IPS-20b (cell line): ENCODE results near the gene NNMT.

ENCODE experiments used
- H3K27ac ChIP-seq: one replicate; pipeline ENCODE4 v1.5.1; 2013; ENCODE audit warnings: low read length
- H3K27me3 ChIP-seq: 2 replicates; pipeline ENCODE4 v1.6.1; 2013; ENCODE audit warnings: mild to moderate bottlenecking, low read length, inconsistent platforms; ENCODE audit not compliant: insufficient read depth
- H3K36me3 ChIP-seq: 2 replicates; pipeline ENCODE4 v1.6.1; 2013; ENCODE audit warnings: low read depth, mild to moderate bottlenecking, inconsistent platforms, low read length, moderate library complexity; ENCODE audit not compliant: insufficient read depth
- H3K4me1 ChIP-seq: 2 replicates; pipeline ENCODE4 v1.6.1; 2013; ENCODE audit warnings: mild to moderate bottlenecking, control low read depth, inconsistent platforms, low read length, moderate library complexity; ENCODE audit not compliant: insufficient read depth
- H3K4me3 ChIP-seq: 2 replicates; pipeline ENCODE4 v1.5.1; 2013; ENCODE audit warnings: mild to moderate bottlenecking, low read length, inconsistent platforms
- H3K9ac ChIP-seq: 2 replicates; pipeline ENCODE4 v1.6.1; 2013; ENCODE audit warnings: low read depth, mild to moderate bottlenecking, inconsistent platforms, low read length, moderate library complexity
- H3K9me3 ChIP-seq: 2 replicates; pipeline ENCODE4 v1.6.1; 2013; ENCODE audit warnings: mild to moderate bottlenecking, low read depth, low read length, inconsistent platforms; ENCODE audit not compliant: insufficient read depth

The NNMT gene

GRCh38 chr11:114288136-114288535, 8.1 kb upstream of the NNMT start:
- Histone ChIP-seq H3K36me3 (no peaks in the 10 kb centered on the region), H3K27ac (no peak overlapping the region), H3K4me3 (no peak overlapping the region), H3K9ac (no peak overlapping the region), H3K9me3 (no peaks in the 10 kb centered on the region), H3K27me3 (no peaks in the 10 kb centered on the region), H3K4me1 (peaks cover 8% of the 10 kb centered on the region)

GRCh38 chr11:114289779-114290178, 6.4 kb upstream of the NNMT start:
- Histone ChIP-seq H3K36me3 (no peaks in the 10 kb centered on the region), H3K9me3 (no peaks in the 10 kb centered on the region), H3K9ac (no peak overlapping the region), H3K27me3 (no peaks in the 10 kb centered on the region), H3K4me3 (no peak overlapping the region), H3K4me1 (peaks cover 8% of the 10 kb centered on the region), H3K27ac (no peak overlapping the region)

GRCh38 chr11:114290503-114291235, 5.5 kb upstream of the NNMT start:
- H3K9me3 ChIP-seq: no peaks in the 10 kb centered on the region
- H3K36me3 ChIP-seq: no peaks in the 10 kb centered on the region
- H3K4me1 ChIP-seq: peaks cover 2% of the 10 kb centered on the region
- H3K9ac ChIP-seq: no peak overlapping the region
- H3K27ac ChIP-seq: no peak overlapping the region
- no peak overlapping the region for H3K4me3 ChIP-seq
- H3K27me3 ChIP-seq: no peaks in the 10 kb centered on the region

- H3K27ac ChIP-seq: no peak overlapping the region
- no peaks in the 10 kb centered on the region for H3K9me3 ChIP-seq
- no peaks in the 10 kb centered on the region for H3K27me3 ChIP-seq
- no peaks in the 10 kb centered on the region; the same call in 1 of the 2 replicates for H3K4me1 ChIP-seq
- H3K4me3 ChIP-seq: no peak overlapping the region
- H3K36me3 ChIP-seq: no peaks in the 10 kb centered on the region
- H3K9ac ChIP-seq: no peak overlapping the region
These were observed 4.8 kb upstream of the NNMT start for GRCh38 chr11:114291381-114291780.

- H3K36me3 ChIP-seq: no peaks in the 10 kb centered on the region
- no peak overlapping the region for H3K4me3 ChIP-seq
- H3K9me3 ChIP-seq: no peaks in the 10 kb centered on the region
- H3K27me3 ChIP-seq: no peaks in the 10 kb centered on the region
- no peak overlapping the region for H3K27ac ChIP-seq
- H3K9ac ChIP-seq: no peak overlapping the region
- no peaks in the 10 kb centered on the region; the same call in 1 of the 2 replicates for H3K4me1 ChIP-seq
These were observed 4.1 kb upstream of the NNMT start for GRCh38 chr11:114291842-114292680.

GRCh38 chr11:114293201-114293711, 2.9 kb upstream of the NNMT start:
- no peaks in the 10 kb centered on the region for H3K9me3 ChIP-seq
- H3K27ac ChIP-seq: no peak overlapping the region
- no peaks in the 10 kb centered on the region for H3K36me3 ChIP-seq
- no peak overlapping the region for H3K4me3 ChIP-seq
- no peak overlapping the region for H3K9ac ChIP-seq
- H3K4me1 ChIP-seq: no peaks in the 10 kb centered on the region; the same call in 1 of the 2 replicates
- H3K27me3 ChIP-seq: no peaks in the 10 kb centered on the region

GRCh38 chr11:114296605-114297372, 590 bp downstream of the NNMT start:
- Histone ChIP-seq H3K9me3 (peaks cover 3% of the 10 kb centered on the region; the same call in 1 of the 2 replicates), H3K9ac (no peak overlapping the region), H3K4me3 (no peak overlapping the region), H3K27me3 (no peaks in the 10 kb centered on the region), H3K4me1 (no peaks in the 10 kb centered on the region), H3K36me3 (no peaks in the 10 kb centered on the region), H3K27ac (no peak overlapping the region)

- H3K36me3 ChIP-seq: no peaks in the 10 kb centered on the region
- no peak overlapping the region for H3K9ac ChIP-seq
- H3K9me3 ChIP-seq: peaks cover 3% of the 10 kb centered on the region; the same call in 1 of the 2 replicates
- H3K4me3 ChIP-seq: no peak overlapping the region
- no peak overlapping the region for H3K27ac ChIP-seq
- H3K4me1 ChIP-seq: no peaks in the 10 kb centered on the region; the same call in 1 of the 2 replicates
- H3K27me3 ChIP-seq: no peaks in the 10 kb centered on the region
These were observed 1.9 kb downstream of the NNMT start for GRCh38 chr11:114297806-114298709.

GRCh38 chr11:114298710-114299109, 2.5 kb downstream of the NNMT start:
- no peaks in the 10 kb centered on the region for H3K36me3 ChIP-seq
- H3K27me3 ChIP-seq: no peaks in the 10 kb centered on the region
- H3K4me1 ChIP-seq: no peaks in the 10 kb centered on the region; the same call in 1 of the 2 replicates
- H3K9ac ChIP-seq: no peak overlapping the region
- H3K9me3 ChIP-seq: peaks cover 3% of the 10 kb centered on the region; the same call in 1 of the 2 replicates
- H3K27ac ChIP-seq: no peak overlapping the region
- H3K4me3 ChIP-seq: no peak overlapping the region

- H3K27me3 ChIP-seq: no peaks in the 10 kb centered on the region
These were observed 4.9 kb downstream of the NNMT start for GRCh38 chr11:114301088-114301487.

More at GRCh38 chr11:114301088-114301487, 4.9 kb downstream of the NNMT start:
- Histone ChIP-seq H3K4me3 (no peak overlapping the region), H3K27ac (no peak overlapping the region), H3K36me3 (no peaks in the 10 kb centered on the region), H3K9ac (no peak overlapping the region), H3K9me3 (peaks cover 3% of the 10 kb centered on the region; the same call in 1 of the 2 replicates), H3K4me1 (no peaks in the 10 kb centered on the region; the same call in 1 of the 2 replicates)
